K562 (cell line): ENCODE data around the gene MADD. TPM values are rescaled to one million over a fixed set of nuclear protein-coding genes. Genes with fewer than 3 reads are reported as not detected.

ENCODE experiments used
- ATAC-seq: fragments of 200-7000 bp; cut with Tn5 transposase; 3 replicates; pipeline ENCODE4 v1.9.1; 2020; ENCODE audit warnings: moderate library complexity
- BruUV-seq: library from RNA; stranded (reverse); fragments of 400-500 nt; replicated peaks from 2 replicates; lab custom pipeline; 2021; lab: Mats Ljungman, UMichigan
- CTCF ChIA-PET: fragments of 300-600 bp; formaldehyde crosslinking; extraction: SDS; loops from one replicate; lab custom pipeline; 2021; ENCODE audit warnings: low intra/inter-chr PET ratio; lab: Yijun Ruan, JAX
- POLR2A ChIA-PET: fragments of 300-600, 350-650 bp; sonication (Branson Sonifier 250); formaldehyde crosslinking; extraction: SDS; loops from one replicate; lab custom pipeline; 2021; ENCODE audit warnings: antibody characterized with exemption, inconsistent platforms; lab: Yijun Ruan, JAX
- DNase-seq, 4 experiments: peaks; one replicate each; pipeline versions ENCODE4 v3.0.0 to v3.0.0-alpha.2; 2011 to 2018; ENCODE audit warnings: low spot score in 3 of 4, mixed read lengths in 3 of 4; ENCODE audit errors: extremely low read depth in 1 of 4
- FAIRE-seq: peaks from 2 replicates; lab custom pipeline; 2011; peaks lifted over from hg19 to GRCh38; lab: Jason Lieb, UNC
- H2AFZ ChIP-seq: 2 replicates; pipeline ENCODE4 v1.6.0; 2011; ENCODE audit warnings: low read depth, low read length, control low read depth, inconsistent platforms
- H3K27ac ChIP-seq: fragments of 200-600 bp; 3 replicates; pipeline ENCODE4 v1.8.0; 2011; ENCODE audit warnings: low read depth, mild to moderate bottlenecking, control low read depth, inconsistent platforms, low read length, moderate library complexity, mixed read lengths; ENCODE audit errors: extremely low read depth
- H3K27me3 ChIP-seq, 2 experiments: fragments of 300-600 bp in 1 of 2; 2 replicates in 1 of 2; 3 replicates in 1 of 2; pipeline versions ENCODE4 v1.6.0 to v1.8.0; 2011; ENCODE audit warnings: inconsistent platforms in 2 of 2, low read length in 2 of 2, mild to moderate bottlenecking in 1 of 2, mixed read lengths in 1 of 2, moderate library complexity in 1 of 2; ENCODE audit not compliant: control insufficient read depth in 2 of 2, insufficient read depth in 2 of 2
- H3K36me3 ChIP-seq: fragments of 300-600 bp; 3 replicates; pipeline ENCODE4 v1.8.0; 2011; ENCODE audit warnings: mild to moderate bottlenecking, low read length, inconsistent platforms; ENCODE audit not compliant: control insufficient read depth, insufficient read depth
- H3K4me1 ChIP-seq, 2 experiments: fragments of 200-600 bp in 1 of 2; replicated peaks in 1 of 2; 2 replicates in 1 of 2; 3 replicates in 1 of 2; pipeline versions ENCODE4 v1.5.1 to v1.8.0; 2011; ENCODE audit warnings: inconsistent platforms in 2 of 2, low read length in 2 of 2, mild to moderate bottlenecking in 1 of 2, mixed read lengths in 1 of 2, moderate library complexity in 1 of 2; ENCODE audit not compliant: control insufficient read depth in 2 of 2, insufficient read depth in 2 of 2
- H3K4me2 ChIP-seq: 2 replicates; pipeline ENCODE4 v1.6.1; 2011; ENCODE audit warnings: low read length, control low read depth, inconsistent platforms, mixed read lengths; ENCODE audit not compliant: insufficient read depth
- H3K4me3 ChIP-seq: fragments of 200-600 bp; sonication (generic), shearing (Covaris generic); 2 replicates; pipeline ENCODE4 v1.5.1; 2016; ENCODE audit warnings: control low read depth, inconsistent platforms
- H3K79me2 ChIP-seq: fragments of 200-600 bp; 3 replicates; pipeline ENCODE4 v1.8.0; 2011; ENCODE audit warnings: low read length, inconsistent platforms; ENCODE audit not compliant: control insufficient read depth, insufficient read depth
- H3K9ac ChIP-seq, 2 experiments: 2 replicates each; pipeline versions ENCODE4 v1.6.0 to v1.6.1; 2011; ENCODE audit warnings: low read depth in 2 of 2, low read length in 2 of 2, control low read depth in 1 of 2, inconsistent platforms in 1 of 2, mild to moderate bottlenecking in 1 of 2, mixed read lengths in 1 of 2; ENCODE audit not compliant: insufficient read depth in 1 of 2
- H3K9me1 ChIP-seq: one replicate; pipeline ENCODE4 v1.6.0; 2011; ENCODE audit warnings: inconsistent platforms, mild to moderate bottlenecking, low read length, moderate library complexity; ENCODE audit not compliant: control insufficient read depth, insufficient read depth
- H3K9me3 ChIP-seq: replicated peaks from 2 replicates; pipeline ENCODE4 v1.5.1; 2011; ENCODE audit warnings: low read depth, low read length, inconsistent platforms; ENCODE audit not compliant: control insufficient read depth, insufficient read depth
- H4K20me1 ChIP-seq: replicated peaks from 2 replicates; pipeline ENCODE4 v1.6.1; 2011; ENCODE audit warnings: low read length, inconsistent platforms, mixed read lengths; ENCODE audit not compliant: control insufficient read depth, insufficient read depth
- EGR1 ChIP-seq: fragments of 450-650 bp; conservative IDR thresholded peaks from 2 replicates; pipeline ENCODE4 v1.6.1; 2017; ENCODE audit warnings: mild to moderate bottlenecking
- MTA1 ChIP-seq: fragments of 450-650 bp; IDR thresholded peaks from 2 replicates; pipeline ENCODE4 v1.6.1; 2017; ENCODE audit warnings: borderline replicate concordance
- PURB ChIP-seq: sonication (generic); formaldehyde crosslinking; IDR thresholded peaks from 2 replicates; pipeline ENCODE4 v1.9.0; 2021; ENCODE audit warnings: low read depth, mild to moderate bottlenecking, missing genetic modification reagents
- WGBS: fragments of 100-300 bp; shearing (Covaris generic); methylation state at CpG from one replicate; pipeline ENCODE4 v1.1.6; 2016; ENCODE audit warnings: low coverage, mixed read lengths; ENCODE audit not compliant: insufficient coverage; ENCODE audit errors: missing lambda C conversion rate; 5-methylcytosine and 5-hydroxymethylcytosine counted together
- in situ Hi-C: fragments of 300-500 bp; cut with MboI; formaldehyde crosslinking; loops from 4 replicates; pipeline ENCODE4 v1.15.0; 2018; ENCODE audit warnings: inconsistent platforms, mixed read lengths
- intact Hi-C: fragments of 100-400 bp; cut with micrococcal nuclease; formaldehyde crosslinking; loops from 2 replicates; pipeline ENCODE4 v1.14.2; 2022
- polyA plus RNA-seq, 8 experiments: library from polyadenylated mRNA; depleted of rRNA in 4 of 8; stranded (reverse) in 5 of 8; unstranded in 3 of 8; fragments of >200 nt; fragmentation: Nextera tagmentation in 2 of 8; fragmentation: Illumina TruSeq in 1 of 8; extraction: Ambion mirVana in 2 of 8; extraction: Trizol in 1 of 8; gene quantifications; 2 replicates each; pipeline versions ENCODE4 v1.2.1 to v1.2.3, GENCODE V29; 2011 to 2014; ENCODE audit warnings: inconsistent platforms in 1 of 8, missing spikeins in 1 of 8
- total RNA-seq, 7 experiments: library from RNA; depleted of rRNA in 6 of 7; stranded (reverse); fragments of >200 nt in 6 of 7; fragmentation: Illumina TruSeq in 2 of 7; extraction: Trizol in 2 of 7; gene quantifications; 2 replicates each; pipeline versions ENCODE4 v1.2.1 to v1.2.3, GENCODE V29; 2011 to 2021; ENCODE audit warnings: low replicate concordance in 1 of 7

MADD gene
- total and polyA plus RNA-seq, 9 of the 15 experiments (the other 6 are each of a cell fraction or from before 2014, with no cell fraction given), result 0.68 to 57.6 (median 33.6) TPM

DNA sequence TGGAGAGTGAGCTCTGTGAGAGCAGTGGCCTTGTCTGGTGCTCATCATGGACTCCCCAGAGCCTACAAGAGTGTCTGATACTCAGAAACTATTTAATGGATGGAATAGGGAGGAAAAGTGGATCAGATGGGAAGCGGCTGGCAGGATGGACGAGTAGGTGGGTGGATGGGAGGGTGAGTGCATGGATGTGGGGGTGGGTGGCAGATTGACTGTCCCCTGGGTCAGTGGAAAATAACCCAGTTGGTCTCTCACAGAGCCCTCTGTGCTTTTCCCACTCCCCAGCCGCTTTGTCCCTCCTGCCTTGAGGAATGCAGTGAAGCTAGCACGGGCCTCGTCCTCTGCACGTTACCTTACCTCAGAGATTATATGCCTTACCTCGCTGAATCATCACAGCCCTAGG, 102.5 kb downstream of the MADD start:
- BruUV-seq, result no TSS peak
- Histone ChIP-seq H3K4me1 (peaks cover 25 to 39% of the 10 kb centered on the region in 2 experiments), H3K79me2 (peaks cover 17% of the 10 kb centered on the region), H3K9me3 (no peaks in the 10 kb centered on the region), H3K9ac (no peak overlapping the region; a peak in 1 of 4 replicates), H3K27ac (no peak overlapping the region), H3K4me3 (no peak overlapping the region), H3K4me2 (no peak overlapping the region), H3K36me3 (peaks cover 15% of the 10 kb centered on the region; the same call in 1 of the 3 replicates), H2AFZ (no peak overlapping the region), H4K20me1 (no peaks in the 10 kb centered on the region), H3K27me3 (no peaks in the 10 kb centered on the region)
- FAIRE-seq (no peak), DNase-seq (no peak), ATAC-seq (no peak)
- POLR2A ChIA-PET, result no interaction called here
- in situ Hi-C loops, result loop anchor here (5.0 kb wide), 1 partner anchor 35 kb away; the partner anchor contains the start of gene SLC39A13
- 65% methylated on average over 7 of the region's 7 CpGs for WGBS
- TF ChIP-seq EGR1 (0 out of 2 replicates have a peak, but pooled peaks have one; percentile 23), MTA1 (no peak), PURB (CRISPR knock-in tag) (no peak)
- TF ChIP-seq, all 486 proteins: peak for 1
- CTCF ChIA-PET, result interaction anchor here (1.8 kb wide), 1 partner anchor 36 kb away, joined by 11 read pairs; the partner anchor contains the start of gene SLC39A13
- intact Hi-C loops, result loop anchor here (10.0 kb wide), 1 partner anchor 242 kb away; no protein-coding TSS in a partner anchor
- H3K9me1 ChIP-seq, result no peaks in the 10 kb centered on the region
